HG02970 (cell line): ENCODE measurements around the gene AADACL4.

Source experiments
- ATAC-seq: cut with Tn5 transposase; IDR thresholded peaks from one replicate; pipeline ENCODE4 v1.9.1; 2021; ENCODE audit warnings: mild to moderate bottlenecking, moderate library complexity, moderate number of reproducible peaks; ENCODE audit not compliant: unreplicated experiment, low FRiP score

The AADACL4 gene

GRCh38 chr1:12610305-12610935, 33.5 kb upstream of the AADACL4 start:
- ATAC-seq, result no peak

DNA sequence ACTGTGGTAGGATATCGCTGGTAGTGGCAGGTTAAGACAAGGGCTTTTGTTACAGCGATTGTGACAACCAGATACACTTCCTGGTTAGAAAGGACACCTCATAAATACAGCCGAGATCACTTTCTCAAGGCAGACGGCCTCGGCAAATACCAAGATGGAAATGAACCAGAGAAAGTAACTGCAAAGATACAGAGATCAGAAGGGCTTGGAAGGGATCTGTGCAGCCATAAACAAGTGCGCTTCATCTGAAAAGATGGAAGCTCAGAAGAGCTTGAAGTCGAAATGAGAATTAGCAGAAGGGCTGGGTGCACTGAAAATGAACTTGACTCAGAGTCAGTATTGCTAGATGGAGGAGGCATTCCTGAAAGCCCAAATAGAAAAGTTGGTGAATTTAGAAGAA, 32.9 kb upstream of the AADACL4 start:
- no peak for ATAC-seq

- no peak for ATAC-seq
These were observed 30.7 kb upstream of the AADACL4 start for GRCh38 chr1:12613180-12613579.

DNA sequence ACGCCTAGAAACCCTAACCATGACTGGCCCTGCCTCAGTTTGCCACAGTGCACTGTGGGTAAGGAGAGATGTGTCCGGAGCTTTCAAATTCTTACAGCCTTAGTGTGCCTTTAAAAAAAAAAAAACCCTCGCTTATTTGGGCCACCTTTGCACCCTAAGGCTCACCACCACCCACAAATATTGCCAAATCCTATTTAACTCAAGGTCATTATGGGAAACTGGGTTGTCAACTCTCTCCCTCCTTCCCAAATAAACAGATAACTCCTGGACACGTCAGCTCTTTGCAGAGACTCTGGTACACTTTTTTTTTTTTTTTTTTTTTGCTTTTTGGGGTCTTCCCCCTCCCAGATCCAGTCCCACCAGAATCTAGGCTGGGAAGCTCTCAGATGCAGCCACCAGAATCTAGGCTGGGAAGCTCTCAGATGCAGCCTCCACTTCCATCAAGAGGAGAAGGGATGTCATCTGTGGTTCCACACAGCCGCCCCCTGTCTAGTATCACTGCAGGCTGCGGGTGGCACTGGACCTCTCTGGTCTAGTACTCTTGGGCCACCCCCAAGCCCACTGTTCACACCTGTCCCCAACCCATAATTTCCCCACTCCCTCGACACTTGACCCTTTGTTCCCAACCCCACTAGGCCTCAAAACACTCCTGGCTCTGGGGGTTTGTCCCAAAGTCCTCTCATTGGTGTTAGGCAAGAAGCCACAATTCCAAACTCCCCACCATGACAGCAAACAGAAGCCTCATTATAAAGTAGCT, 29.3 kb upstream of the AADACL4 start:
- ATAC-seq, result no peak

DNA sequence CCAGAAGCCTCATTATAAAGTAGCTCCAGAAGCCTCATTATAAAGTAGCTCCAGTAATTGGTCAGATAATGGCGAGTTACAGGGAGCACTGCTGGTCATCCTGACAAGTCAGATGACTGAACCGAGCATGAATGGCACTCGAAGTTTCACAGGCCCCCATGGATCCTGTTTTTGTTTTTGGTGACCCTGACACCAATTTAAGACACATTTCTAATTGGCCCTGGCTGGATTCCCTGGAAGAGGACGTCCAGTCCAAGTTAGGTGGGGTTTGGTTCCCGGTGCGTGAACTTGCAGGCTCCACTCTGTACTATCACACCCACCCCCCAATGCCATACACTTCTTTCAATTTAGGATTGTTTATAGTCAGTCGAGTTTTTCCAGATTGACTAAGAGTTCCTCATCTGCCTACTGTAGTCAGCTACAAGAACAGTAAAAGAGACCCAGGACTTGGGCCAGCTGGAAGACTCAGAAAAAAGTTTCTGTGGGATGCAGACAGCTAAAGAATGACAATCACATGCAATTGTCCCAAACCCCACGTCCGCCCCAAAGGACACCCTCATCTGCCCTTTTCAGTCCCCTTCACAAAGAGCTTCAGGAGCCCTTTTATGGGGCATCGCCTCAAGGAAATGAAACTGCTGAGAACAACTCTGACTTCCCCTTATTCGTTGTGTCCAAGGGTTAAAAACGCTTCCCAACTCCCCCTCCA, 28.6 kb upstream of the AADACL4 start:
- no peak for ATAC-seq

GRCh38 chr1:12615865-12616708, 27.8 kb upstream of the AADACL4 start:
- no peak for ATAC-seq

DNA sequence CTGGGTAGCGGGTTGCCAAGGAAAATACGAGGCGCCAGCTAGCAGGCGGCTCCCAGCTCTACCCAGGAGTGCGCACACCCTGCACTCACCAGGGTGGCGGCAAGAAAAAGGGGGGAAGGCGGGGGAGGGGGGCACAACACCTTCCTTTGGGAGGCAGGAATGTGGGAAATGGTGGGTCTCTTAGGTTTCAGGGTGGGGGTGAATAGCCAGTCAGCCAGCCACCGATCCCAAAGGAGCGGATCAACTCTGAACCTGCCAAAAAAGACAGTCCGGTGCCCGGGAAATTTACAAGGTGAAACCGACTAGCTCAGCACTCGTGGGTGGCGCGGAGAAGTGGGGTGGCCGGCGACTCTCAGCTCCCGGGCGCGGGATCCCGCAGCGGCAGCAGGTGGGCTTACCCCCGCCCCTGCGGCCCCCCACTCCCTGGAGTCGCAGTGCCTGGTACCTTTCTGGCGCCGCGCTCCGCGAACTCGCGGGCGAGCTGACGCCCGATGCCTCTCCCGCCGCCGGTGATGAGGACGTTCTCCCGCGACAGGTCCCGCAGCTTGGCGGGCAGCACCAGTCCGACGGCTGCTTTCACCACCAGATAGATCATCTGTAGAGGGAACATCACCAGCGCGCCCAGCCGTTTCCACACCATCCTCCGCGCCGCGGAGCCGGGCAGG, 27.0 kb upstream of the AADACL4 start:
- ATAC-seq, result no peak

GRCh38 chr1:12617511-12617900, 26.4 kb upstream of the AADACL4 start:
- no peak for ATAC-seq

- ATAC-seq, result peak; percentile 44
These were observed 25.8 kb upstream of the AADACL4 start, which contains the start of gene DHRS3 for GRCh38 chr1:12617901-12618660. TSS of gene DHRS3 (minus strand) at chr1:12618210. CDS start at chr1:12617348, 862 bp downstream.

- ATAC-seq, result no peak
These were observed 25.3 kb upstream of the AADACL4 start for GRCh38 chr1:12618661-12618964.

DNA sequence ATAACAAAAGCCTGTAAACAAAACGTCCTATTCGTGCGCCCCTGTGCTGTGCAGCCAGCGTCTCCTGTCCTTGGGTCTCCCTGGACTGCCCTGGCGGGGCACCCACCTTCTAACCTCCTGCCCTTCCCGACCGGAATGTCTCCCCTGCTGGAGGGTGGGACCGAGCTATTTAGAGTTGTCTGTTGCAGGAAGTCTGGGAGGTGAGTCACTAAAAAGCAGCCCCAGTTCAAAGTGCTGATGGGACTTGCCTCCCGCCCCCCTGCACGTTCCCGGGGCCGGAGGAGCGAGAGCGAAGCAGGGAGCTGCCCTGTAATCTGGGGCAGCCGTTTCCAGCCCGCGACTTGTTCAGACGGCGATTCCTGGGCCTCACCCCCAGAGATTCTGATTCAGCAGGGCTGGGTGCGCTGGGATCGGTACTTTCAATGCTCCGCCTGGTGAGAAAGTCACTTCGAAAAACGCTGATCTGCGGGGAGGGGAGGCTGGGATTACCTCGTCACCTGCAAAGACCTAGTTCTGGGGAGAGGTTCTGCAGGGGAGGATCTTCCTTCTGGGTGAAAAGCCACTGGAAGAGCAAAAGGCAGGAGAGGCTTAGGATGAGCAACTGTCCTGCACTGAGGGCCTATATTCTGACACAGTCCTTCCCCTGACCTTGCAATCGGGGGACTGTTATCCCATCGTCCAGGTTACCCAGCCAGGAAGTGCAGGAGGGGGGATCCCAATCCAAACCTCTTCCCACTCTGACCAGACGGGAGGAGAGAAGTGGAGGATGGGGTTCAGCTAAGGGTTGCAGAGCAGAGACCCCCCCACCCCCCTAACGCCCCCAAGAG, 24.7 kb upstream of the AADACL4 start:
- no peak for ATAC-seq

DNA sequence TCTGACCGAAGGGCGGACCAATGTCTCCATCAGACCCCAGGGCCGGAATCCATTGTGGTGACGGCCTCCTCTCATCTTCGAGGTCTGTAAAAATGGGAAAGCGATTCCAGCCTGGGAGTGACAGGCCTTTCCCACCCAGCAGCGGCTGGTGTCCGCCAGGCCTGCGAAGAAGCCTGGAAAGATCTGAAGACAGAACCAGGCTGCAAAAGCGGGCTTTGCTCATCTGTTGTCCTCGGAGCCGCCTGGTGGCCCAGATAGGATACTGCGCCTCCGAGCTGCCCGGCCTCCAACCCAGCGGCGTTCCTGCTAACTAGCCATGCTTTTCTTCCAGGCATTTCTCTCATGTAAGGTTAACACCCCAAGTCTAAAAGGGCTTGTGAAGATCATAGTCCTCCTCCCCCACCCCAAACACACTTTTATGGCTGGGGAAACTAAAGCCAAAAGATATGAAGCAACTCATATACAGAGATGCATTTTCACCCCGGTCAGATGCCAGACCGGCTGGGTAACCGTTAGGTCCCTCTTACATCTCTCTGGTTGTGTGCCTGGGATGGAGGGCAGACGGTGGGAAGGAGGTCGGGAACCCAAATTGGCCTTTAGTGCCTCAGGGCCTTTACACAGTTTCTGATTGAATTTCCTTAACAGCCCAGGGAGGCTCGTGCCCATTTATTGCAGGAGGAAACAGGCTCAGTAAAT, 23.9 kb upstream of the AADACL4 start:
- ATAC-seq, result no peak

- ATAC-seq, result no peak
These were observed 23.4 kb upstream of the AADACL4 start for GRCh38 chr1:12620488-12620865.

GRCh38 chr1:12620931-12621330, 23.0 kb upstream of the AADACL4 start:
- ATAC-seq, result no peak

DNA sequence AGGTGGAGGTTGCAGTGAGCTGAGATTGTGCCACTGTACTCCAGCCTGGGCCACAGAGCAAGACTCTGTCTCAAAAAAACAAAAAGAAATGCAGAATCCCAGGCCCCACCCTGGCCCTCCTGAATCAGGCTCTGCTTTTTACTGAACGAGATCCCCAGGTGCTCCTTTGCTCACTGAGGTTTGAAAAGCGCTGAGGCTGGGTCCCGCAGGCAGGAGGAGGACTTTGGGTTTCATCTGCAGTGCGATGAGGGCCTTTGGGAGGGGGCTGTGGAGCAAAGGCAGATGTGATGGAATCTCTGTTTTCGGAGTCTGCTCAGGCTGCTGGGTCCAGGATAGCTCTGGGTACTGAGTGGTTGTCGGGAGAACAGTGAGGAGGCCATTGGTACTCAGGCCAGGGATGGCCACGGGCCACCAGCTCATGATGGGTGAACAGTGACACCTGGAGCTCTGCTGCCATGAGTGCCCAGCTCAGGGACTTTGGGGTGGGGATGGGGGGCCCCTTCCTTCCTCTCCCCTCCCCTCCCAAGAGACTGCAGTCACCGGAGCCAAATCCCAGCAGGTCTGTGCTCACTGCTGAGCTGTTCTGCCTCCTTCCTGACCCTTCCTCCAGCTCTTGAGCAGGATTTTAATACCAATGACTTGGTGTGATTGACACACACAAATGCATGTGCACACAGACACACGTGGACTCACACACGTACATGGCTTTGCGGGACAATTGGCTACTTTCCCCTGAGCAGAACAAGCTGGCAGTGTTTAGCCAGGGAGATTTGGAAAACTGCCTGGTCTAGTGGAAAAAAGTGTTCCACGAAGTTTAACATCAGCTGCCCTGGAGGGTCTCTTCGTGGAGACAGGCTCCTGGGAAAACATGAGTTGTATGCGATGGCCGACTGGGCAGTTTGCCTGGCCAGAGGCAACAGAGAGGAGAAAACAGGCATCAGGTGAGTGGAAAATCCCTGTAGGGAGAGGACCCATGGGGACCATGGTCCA, 22.2 kb upstream of the AADACL4 start:
- no peak for ATAC-seq

DNA sequence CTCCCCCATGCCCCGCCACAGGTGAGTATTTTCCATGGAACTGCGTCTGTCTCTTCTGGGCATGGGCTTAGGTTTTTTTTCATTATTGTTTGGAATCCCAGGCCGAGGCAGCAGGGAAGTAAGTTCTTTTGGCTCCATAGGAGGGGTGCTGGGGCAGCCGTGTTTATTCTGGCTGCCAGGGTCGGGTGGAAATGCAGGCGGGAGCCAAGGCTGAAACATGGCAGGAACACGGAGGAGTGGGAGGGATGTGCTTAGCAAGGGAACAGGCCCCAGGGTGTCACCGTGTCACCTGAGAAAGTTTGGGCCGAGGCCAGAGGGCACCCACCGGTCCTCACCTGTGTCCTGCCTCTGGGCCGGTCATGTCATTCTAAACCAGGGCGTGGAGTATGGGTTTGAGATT, 21.4 kb upstream of the AADACL4 start:
- no peak for ATAC-seq

DNA sequence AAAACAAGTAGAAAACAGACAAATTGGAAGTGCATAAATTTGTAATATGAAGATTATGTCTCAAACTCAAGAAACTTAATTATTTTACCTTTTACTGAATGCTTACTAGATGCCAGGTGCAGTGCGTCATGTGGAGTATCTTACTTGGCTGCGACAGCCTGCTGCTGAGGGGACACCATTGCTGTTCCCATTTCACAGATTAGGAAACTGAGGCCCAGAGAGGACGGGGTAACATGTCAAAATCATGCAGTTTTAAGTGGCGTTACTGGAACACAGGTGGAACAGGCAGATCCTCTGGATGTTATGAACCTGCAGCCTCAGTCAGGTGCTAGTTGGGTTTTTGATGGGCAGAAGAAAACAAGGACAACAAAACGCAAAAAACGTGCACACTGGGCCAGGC, 18.6 kb upstream of the AADACL4 start:
- no peak for ATAC-seq
